IPS DF 6.9 (cell line): Measurements from ENCODE around the gene GRB14.
"Not testable (repeated sequence)": the region's sequence is repeated elsewhere in the genome, so short reads cannot be mapped to it uniquely, and the experiment has no call there.

Experiments used
- DNase-seq: peaks from one replicate; pipeline ENCODE4 v3.0.0-alpha.2; 2013; ENCODE audit warnings: low read depth, low spot score
- H3K27ac ChIP-seq: one replicate; pipeline ENCODE4 v1.5.1; 2013; ENCODE audit warnings: low read length, control low read depth
- H3K27me3 ChIP-seq: 2 replicates; pipeline ENCODE4 v1.6.1; 2013; ENCODE audit warnings: mild to moderate bottlenecking, low read length; ENCODE audit not compliant: control insufficient read depth, insufficient read depth
- H3K36me3 ChIP-seq: 2 replicates; pipeline ENCODE4 v1.6.1; 2013; ENCODE audit warnings: low read length; ENCODE audit not compliant: control insufficient read depth, insufficient read depth
- H3K4me1 ChIP-seq: 2 replicates; pipeline ENCODE4 v1.6.1; 2013; ENCODE audit warnings: low read length; ENCODE audit not compliant: control insufficient read depth, insufficient read depth
- H3K4me3 ChIP-seq: 2 replicates; pipeline ENCODE4 v1.5.1; 2013; ENCODE audit warnings: mild to moderate bottlenecking, low read length
- H3K9me3 ChIP-seq: 2 replicates; pipeline ENCODE4 v1.6.1; 2013; ENCODE audit warnings: low read length, inconsistent platforms; ENCODE audit not compliant: control insufficient read depth, insufficient read depth
- WGBS: extraction: QIAGEN DNeasy Blood & Tissue Kit; methylation state at CpG from one replicate; pipeline ENCODE4 v1.1.7; 2013; ENCODE audit warnings: mixed read lengths, missing lambda C conversion rate; ENCODE audit not compliant: insufficient read length, insufficient coverage; 5-methylcytosine and 5-hydroxymethylcytosine counted together

GRB14 gene

DNA sequence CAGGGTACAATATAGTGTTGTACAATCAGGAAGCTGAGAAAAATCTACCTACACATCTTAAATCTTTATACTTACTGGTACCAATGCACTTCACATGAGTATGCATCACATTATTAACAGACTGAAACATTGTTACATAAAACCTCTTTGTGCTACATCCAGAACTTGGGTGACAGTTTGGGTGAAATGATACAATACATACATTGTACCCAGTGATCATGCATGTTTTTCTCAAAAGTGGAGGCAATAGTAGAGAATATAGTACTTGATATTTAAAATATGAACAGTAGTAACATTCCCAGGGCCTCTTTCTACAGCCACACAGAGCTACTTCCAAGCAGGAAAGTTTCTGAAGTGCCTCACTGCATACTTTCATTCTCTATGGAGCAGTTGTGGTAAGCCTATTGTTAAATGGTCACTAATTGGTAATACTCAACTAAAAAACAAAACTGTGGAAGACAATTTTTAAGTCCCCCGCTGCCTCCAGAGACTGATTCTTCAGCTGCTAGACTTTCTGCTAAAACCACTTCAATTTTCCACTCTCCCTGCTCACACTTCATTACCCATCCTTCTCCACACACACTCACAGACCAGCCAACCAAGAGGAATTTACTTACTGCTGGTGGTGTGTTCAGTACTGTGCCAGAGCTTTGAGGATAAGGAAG is 22.9 kb upstream of the GRB14 start:
- Histone ChIP-seq H3K4me1 (no peaks in the 10 kb centered on the region), H3K4me3 (no peak overlapping the region), H3K27ac (no peak overlapping the region), H3K9me3 (no peaks in the 10 kb centered on the region), H3K27me3 (no peaks in the 10 kb centered on the region), H3K36me3 (no peaks in the 10 kb centered on the region)
- no CpG with 5 or more reads among the region's 1 CpG for whole genome bisulfite sequencing
- DNase-seq, result no peak

DNA sequence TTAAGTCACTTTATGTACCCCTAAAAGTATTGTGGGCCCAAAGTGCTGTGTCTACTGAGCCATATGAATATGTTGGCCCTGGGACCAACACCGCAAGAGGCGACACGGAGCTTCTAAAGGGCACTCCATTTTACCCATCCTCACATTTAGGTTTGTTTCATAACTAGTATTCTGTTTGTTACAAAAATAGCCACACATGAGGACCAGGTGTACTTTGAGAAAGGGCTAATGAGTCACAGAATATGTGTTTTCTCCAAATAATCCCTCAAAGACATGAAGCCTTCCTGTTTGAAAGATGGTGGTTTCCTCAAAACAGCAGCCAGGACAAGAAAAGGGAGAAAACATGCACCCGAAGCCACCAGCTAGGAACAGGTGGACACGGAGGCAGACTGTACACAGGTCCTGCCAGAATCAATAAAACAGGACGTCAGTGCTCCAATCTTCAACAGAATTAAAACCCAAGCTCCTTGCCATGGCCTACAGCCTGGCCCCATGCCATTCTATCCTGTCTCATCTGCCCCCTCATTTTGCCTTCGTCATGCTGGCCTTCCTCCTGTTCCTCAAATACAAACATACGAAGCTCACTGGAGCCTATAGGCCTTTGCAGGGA is 21.8 kb upstream of the GRB14 start:
- H3K27ac ChIP-seq, result no peak overlapping the region
- no CpG with 5 or more reads among the region's 8 CpGs for WGBS
- no peaks in the 10 kb centered on the region for H3K36me3 ChIP-seq
- no peaks in the 10 kb centered on the region for H3K9me3 ChIP-seq
- H3K4me1 ChIP-seq, result no peaks in the 10 kb centered on the region
- H3K27me3 ChIP-seq, result no peaks in the 10 kb centered on the region
- H3K4me3 ChIP-seq, result no peak overlapping the region
- DNase-seq, result no peak

DNA sequence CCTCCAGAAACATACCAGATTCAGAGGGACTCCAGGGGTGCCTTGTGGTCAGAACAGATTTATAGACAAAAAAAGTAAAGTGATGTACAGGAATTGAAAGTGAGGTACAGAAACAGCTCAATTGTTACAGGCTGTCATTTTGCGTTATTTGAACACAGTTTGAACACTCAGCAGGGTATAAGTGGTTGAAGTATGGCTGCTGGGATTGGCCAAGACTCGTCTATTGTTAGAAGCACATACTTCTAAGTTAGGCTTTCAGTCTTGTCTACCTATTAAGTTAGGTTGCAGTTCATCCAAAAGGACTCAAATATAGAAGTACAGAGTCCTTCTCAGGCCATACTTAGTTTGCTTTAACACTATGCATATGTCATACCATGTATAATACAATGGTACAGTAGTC is 21.0 kb upstream of the GRB14 start:
- H3K27ac ChIP-seq, result no peak overlapping the region
- H3K27me3 ChIP-seq, result no peaks in the 10 kb centered on the region
- H3K4me3 ChIP-seq, result no peak overlapping the region
- no peaks in the 10 kb centered on the region for H3K4me1 ChIP-seq
- no peaks in the 10 kb centered on the region for H3K36me3 ChIP-seq
- no peaks in the 10 kb centered on the region for H3K9me3 ChIP-seq
- no peak for DNase-seq
- WGBS, result no CpG with 5 or more reads among the region's 2 CpGs

DNA sequence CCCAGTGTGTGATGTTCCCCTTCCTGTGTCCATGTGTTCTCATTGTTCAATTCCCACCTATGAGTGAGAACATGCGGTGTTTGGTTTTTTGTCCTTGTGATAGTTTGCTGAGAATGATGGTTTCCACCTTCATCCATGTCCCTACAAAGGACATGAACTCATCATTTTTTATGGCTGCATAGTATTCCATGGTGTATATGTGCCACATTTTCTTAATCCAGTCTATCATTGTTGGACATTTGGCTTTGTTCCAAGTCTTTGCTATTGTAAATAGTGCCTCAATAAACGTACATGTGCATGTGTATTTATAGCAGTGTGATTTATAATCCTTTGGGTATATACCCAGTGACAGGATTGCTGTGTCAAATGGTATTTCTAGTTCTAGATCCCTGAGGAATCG is 7.0 kb upstream of the GRB14 start:
- DNase-seq, H3K27ac ChIP-seq, H3K27me3 ChIP-seq, H3K4me1 ChIP-seq, H3K9me3 ChIP-seq, H3K36me3 ChIP-seq, H3K4me3 ChIP-seq: not testable (repeated sequence)
- no CpG with 5 or more reads among the region's 3 CpGs for WGBS

DNA sequence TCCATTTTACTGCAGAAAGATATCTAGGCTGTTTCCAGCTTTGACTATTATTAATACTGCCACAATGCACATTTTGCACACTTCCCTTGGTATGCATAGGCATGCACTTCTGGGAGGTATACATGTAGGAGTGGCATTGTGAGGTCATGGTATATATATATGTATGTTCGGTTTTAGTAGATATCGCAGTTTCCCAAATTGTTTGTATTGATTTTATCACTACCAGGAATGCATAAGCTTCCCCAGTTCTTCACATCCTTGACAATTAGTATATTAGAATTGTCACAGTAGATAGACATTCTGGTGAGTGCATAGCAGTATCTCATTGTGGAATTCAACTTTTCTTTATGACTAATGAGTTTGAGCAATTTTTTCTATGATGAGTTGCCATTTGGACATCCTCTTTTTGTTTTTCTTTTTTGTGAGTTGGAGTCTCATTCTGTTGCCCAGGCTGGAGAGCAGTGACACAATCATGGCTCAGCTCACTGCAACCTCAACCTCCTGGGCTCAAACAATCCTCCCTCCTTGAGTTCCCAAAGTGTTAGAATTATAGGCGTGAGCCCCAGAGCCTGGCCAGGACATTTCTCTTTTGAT is 4.2 kb upstream of the GRB14 start:
- H3K27me3 ChIP-seq, result no peaks in the 10 kb centered on the region

DNA sequence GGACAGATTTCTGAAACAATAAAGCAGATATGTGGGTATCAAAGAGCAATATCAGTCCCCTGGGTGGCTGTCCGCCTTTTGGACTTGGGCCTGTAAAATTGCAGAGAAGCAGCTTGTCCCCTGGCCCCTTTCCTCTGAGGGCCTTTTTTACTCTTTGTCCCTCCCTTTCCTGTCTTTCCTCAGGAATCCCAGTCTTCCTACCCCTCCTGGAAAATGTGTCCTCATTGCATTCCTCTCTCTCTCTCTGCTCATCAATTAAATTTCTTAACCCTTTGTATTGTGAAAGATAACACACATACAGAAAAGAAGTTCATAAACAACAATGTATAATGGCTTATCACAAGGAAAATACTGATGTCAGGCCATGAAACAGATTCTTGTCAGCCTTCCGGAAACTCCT is 3.0 kb upstream of the GRB14 start:
- no peak for DNase-seq
- no peaks in the 10 kb centered on the region for H3K27me3 ChIP-seq
- H3K4me3 ChIP-seq, result no peak overlapping the region
- no peak overlapping the region for H3K27ac ChIP-seq
- no peaks in the 10 kb centered on the region for H3K9me3 ChIP-seq
- H3K4me1 ChIP-seq, result peaks cover 2% of the 10 kb centered on the region; the same call in 1 of the 2 replicates
- no CpG with 5 or more reads among the region's 2 CpGs for WGBS
- H3K36me3 ChIP-seq, result no peaks in the 10 kb centered on the region

More for the DNA sequence above, 4.2 kb upstream of the GRB14 start:
- Histone ChIP-seq H3K36me3 (no peaks in the 10 kb centered on the region), H3K4me3 (no peak overlapping the region), H3K27ac (no peak overlapping the region), H3K9me3 (no peaks in the 10 kb centered on the region), H3K4me1 (peaks cover 2% of the 10 kb centered on the region; the same call in 1 of the 2 replicates)
- WGBS, result no CpG with 5 or more reads among the region's 3 CpGs
- no peak for DNase-seq

DNA sequence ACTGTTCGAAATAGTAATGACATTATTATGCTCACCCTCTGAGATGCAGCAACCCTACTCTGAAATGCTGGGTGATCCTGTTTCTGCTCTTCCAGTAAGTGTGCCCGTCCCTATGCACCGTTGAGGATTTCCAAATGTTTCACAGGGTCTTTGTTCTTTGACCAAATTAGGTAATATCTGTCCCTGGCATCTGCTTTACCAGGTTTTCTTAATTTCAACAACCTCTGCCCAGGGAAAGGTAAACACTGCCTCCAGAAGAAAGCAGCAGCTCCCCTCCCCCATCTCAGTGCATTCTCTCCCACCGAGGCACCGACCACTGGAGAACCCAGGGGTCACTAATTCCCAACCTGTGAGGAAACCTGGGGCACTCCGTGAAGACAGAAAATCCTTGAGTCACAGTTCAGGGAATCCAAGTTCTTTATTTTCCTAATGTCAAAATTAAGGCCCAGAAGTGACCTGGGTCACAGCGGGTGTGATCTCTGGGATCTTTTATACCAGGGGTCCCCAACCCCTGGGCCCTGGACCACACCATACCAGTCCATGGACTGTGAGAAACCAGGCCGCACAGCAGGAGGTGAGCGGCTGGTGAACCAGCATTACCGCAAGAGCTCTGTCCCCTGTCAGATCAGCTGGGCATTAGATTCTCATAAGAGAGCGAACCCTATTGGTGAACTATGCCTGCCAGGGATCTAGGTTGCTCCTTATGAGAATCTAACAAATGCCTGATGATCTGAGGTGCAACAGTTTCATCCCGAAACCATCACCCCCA is 1.2 kb upstream of the GRB14 start:
- no CpG with 5 or more reads among the region's 12 CpGs for WGBS
- peaks cover 2% of the 10 kb centered on the region; the same call in 1 of the 2 replicates for H3K4me1 ChIP-seq
- no peaks in the 10 kb centered on the region for H3K9me3 ChIP-seq
- no peak for DNase-seq
- H3K27me3 ChIP-seq, result no peaks in the 10 kb centered on the region
- no peaks in the 10 kb centered on the region for H3K36me3 ChIP-seq
- no peak overlapping the region for H3K27ac ChIP-seq
- H3K4me3 ChIP-seq, result no peak overlapping the region

DNA sequence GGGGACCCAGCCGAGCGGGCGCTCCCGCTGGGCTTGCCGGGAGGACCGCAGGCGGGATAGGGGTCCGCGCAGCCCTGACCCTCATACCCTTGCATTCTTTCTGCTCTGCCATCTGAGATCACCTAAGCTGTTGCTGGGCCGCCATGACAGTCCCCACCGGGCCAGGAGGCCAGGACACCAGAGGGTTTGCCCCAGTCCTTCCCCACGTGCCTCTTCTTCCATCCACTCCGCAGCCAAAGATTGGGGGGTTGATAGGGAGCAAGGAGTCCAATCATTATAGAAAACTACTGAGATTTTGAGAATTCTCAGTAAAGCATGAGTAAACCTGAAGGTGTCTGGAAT is 453 bp upstream of the GRB14 start:
- no peaks in the 10 kb centered on the region for H3K27me3 ChIP-seq
- peak overlapping the region; percentile 80; the same call in 1 of the 2 replicates for H3K4me3 ChIP-seq
- no peak overlapping the region for H3K27ac ChIP-seq
- no CpG with 5 or more reads among the region's 13 CpGs for WGBS
- no peaks in the 10 kb centered on the region for H3K9me3 ChIP-seq
- peaks cover 2% of the 10 kb centered on the region; the same call in 1 of the 2 replicates for H3K4me1 ChIP-seq
- H3K36me3 ChIP-seq, result no peaks in the 10 kb centered on the region
- no peak for DNase-seq

DNA sequence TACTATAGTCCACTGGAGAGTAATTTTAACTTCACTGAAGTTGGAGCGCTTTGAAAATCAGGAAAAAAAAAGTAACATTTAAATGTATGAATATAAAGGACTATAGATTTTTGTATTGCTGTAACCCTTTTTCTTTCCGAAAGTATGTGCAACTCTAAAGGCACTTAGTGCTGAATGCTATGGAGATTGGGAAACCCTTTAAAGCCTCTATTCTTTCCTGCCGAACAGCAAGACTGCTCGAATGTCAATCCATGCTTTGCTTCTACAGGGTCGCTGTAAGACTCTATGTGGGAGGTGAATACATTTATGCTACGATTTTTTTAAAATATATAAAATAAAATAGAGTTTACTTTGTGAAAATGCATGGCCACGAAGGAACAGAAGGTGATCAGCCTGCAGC is 825 bp downstream of the GRB14 start:
- Histone ChIP-seq H3K27ac (no peak overlapping the region), H3K36me3 (no peaks in the 10 kb centered on the region), H3K4me1 (peaks cover 2% of the 10 kb centered on the region; the same call in 1 of the 2 replicates), H3K27me3 (no peaks in the 10 kb centered on the region), H3K9me3 (no peaks in the 10 kb centered on the region), H3K4me3 (peak overlapping the region; percentile 80; the same call in 1 of the 2 replicates)
- no CpG with 5 or more reads among the region's 7 CpGs for WGBS
- DNase-seq, result no peak

DNA sequence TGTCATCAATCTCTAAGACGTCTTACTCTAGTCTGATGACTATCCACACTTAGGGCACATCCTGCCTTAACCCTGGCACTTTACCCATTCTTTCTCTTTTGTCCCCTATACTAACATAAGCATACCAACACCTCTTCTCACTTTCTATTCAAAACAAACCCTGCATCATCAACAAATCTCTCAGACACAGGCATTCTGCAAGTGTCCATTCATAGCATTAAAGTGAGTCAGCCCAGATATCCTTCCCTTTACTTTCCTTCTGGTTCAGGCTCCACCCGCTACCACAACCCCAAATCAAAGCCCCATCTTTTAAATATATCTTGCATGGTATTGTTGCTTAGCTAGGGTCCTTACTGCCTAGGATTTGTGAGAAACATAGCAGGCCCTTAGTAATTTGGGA is 3.8 kb downstream of the GRB14 start:
- no peak overlapping the region for H3K4me3 ChIP-seq
- H3K4me1 ChIP-seq, result peaks cover 2% of the 10 kb centered on the region; the same call in 1 of the 2 replicates
- no peak for DNase-seq
- no CpG with 5 or more reads among the region's 2 CpGs for WGBS
- no peak overlapping the region for H3K27ac ChIP-seq
- no peaks in the 10 kb centered on the region for H3K9me3 ChIP-seq
- no peaks in the 10 kb centered on the region for H3K36me3 ChIP-seq
- H3K27me3 ChIP-seq, result no peaks in the 10 kb centered on the region
